GM19468 (cell line): ENCODE results near the gene ZNF629.
A peak's percentile ranks its signal among the peaks of the same experiment; 100 is the strongest.

Experiments
- ATAC-seq: cut with Tn5 transposase; IDR thresholded peaks from one replicate; pipeline ENCODE4 v1.9.1; 2021; ENCODE audit warnings: mild to moderate bottlenecking, moderate library complexity, moderate number of reproducible peaks; ENCODE audit not compliant: unreplicated experiment; ENCODE audit errors: extremely low read depth

The ZNF629 gene

DNA sequence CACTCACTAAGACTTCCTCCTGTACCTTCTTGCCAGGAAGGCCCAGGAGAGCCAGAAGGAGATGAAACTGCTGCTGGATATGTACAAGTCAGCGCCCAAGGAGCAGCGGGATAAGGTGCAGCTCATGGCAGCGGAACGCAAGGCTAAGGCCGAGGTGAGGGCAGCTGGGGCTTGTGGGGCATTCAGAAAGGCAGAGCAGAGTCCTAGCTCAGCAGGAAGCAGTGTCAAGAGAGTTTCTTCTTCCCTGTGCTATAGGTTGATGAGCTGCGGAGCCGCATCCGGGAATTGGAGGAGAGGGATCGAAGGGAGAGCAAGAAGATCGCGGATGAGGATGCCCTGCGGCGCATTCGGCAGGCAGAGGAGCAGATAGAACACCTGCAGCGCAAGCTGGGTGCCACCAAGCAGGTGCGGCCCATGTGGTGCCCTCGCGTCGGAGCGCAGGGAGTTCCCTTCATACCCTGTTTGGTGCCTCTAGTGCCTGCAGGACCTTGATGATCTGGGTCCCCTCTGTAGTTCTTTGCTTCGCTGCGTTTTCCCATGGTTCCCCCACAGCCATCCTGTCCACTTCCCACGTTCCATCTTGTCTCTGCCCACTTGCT is 18.3 kb downstream of the ZNF629 start:
- ATAC-seq, result no peak

GRCh38 chr16:30767767-30768465 is 19.1 kb downstream of the ZNF629 start:
- ATAC-seq, result no peak

- no peak for ATAC-seq
Measured at GRCh38 chr16:30766933-30767284, 20.1 kb downstream of the ZNF629 start.

- ATAC-seq, result no peak
Measured at GRCh38 chr16:30766206-30766932, 20.6 kb downstream of the ZNF629 start.

- ATAC-seq, result no peak
Measured at GRCh38 chr16:30764816-30765465, 22.1 kb downstream of the ZNF629 start.

DNA sequence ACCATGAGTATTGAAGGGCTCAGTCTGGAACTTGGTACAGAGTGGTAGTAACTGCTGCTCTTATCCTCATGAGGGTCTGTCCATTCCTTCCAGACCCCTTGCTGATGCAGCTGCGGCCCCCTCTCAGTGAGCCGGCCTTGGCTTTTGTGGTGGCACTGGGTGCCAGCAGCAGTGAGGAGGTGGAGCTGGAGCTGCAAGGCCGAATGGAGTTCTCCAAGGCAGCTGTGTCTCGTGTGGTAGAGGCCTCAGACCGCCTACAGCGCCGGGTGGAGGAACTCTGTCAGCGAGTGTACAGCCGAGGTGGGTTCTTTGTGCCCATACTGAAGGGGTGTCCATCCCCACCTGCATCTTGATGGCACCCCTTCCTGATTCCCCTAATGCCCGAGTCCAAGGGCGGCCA is 22.9 kb downstream of the ZNF629 start:
- ATAC-seq, result no peak

DNA sequence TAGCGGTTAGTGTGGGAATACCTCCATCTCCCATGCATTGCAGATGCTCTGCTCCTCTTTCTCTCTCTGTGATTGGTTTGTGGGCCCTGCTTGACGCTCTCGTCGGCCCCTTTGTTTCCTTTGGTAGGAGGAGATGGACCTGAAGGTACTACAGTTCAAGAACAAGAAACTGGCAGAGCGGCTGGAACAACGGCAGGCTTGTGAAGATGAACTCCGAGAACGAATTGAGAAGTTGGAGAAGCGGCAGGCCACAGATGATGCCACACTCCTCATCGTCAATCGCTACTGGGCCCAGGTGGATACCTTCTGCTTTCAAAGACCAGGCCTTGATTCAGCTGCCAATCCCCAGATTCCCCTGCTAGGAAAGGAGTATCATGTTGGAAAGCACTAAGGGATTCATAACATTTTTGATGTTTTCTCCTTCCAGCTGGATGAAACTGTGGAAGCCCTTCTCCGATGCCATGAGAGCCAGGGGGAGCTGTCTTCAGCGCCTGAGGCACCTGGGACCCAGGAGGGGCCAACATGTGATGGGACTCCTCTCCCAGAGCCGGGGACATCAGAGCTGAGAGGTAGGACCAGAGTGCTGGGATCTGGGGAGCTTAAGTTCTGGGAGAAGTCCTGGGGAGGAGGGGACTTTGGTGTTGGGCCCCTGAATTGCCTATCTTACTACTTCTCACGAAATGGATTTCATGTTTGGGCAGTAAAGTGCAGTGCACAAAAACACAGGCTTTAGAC is 23.8 kb downstream of the ZNF629 start:
- ATAC-seq, result no peak

DNA sequence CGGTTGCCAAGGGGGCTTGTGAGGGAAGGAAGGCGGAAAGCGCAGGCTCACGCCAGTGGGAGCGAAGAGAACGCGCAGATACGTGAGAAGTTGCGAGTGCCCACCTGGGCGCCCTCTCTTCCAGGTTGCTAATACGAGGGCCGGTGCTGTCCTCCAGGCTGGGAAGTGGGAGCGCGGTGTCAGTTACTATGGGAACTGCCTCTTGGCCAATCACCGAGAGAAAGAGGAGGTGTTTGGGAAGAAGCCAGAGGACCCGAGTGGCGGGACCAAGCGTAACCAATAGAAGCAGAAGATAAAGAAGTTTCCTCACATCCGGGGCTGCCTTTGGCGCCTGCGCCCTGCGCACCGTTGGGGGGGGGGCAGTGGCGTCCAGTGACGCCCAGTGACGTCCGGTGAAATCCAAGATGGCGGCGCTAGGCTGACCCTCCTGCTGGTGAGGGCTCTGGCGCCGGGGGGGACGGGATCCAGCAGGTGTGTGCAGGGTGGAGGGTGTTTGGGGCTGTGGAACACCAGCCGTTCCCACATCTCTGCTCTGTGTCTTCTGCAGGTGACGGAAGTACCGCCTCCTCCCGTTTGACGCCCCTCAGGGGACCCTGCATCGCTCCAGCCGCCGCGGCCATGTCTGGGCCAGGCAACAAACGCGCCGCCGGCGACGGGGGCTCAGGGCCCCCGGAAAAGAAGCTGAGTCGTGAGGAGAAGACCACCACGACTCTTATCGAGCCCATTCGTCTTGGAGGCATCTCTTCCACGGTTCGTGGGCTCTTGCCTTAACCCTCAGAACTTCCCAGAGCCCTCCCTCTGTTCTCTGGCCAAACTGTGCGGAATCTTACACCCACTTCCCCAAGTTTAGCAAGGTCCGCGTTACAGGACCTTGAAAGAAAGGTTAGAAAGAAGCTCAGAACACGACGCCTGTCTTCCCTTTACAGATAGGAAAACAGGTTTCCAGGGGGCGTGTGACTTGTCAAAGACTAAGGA is 24.8 kb downstream of the ZNF629 start, which contains the start of the genes CFAP119 and RNF40:
TSS of gene CFAP119 (minus strand) at position 135 of the 975 bp plus-strand sequence. CDS start 314 bp downstream, outside the sequence.
TSS of gene RNF40 (plus strand) at position 395 of the 975 bp plus-strand sequence. CDS start at position 619, 224 bp downstream.
- ATAC-seq, result peak; percentile 73

- peak; percentile 15 for ATAC-seq
Measured at GRCh38 chr16:30761427-30761927, 25.5 kb downstream of the ZNF629 start.

DNA sequence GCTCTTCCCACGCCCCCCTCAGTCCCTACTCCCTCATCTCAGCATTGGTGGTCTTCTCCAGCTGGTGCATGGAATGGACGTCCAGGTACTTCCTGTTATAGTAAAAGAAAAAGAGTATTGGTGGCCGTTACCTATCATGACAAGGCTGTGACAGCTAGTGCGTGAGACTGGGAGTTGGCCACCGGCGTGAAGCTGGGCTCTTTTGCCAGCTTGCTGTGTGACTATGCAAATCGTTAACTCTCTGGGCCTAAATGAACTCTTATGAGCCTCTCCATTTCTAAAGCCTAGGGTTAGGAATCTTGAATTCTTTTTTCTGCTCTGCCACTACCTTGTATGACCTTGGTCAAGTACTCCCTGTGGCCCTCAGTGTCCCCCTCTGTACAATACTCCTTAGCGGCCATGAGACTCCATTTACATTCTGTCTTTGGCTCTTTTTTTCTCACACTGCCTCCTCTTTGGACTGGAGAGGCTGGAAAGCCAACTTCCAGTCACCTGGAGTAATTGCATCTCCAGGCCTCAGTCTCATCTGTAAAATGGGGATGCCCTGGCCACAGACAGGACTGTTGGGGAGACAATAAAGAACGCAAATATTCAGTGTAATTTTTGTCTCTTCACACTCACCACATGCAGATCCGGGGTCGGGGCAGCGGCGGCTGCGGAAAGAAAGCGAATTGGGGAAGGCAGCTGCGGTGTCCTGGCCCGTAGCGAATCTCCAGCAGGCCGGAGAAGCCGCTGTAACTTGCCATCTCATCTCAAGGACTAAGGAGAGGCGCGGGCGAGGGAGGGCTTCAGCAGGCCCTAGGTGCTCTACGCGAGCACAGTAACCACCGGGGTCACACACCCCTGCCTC is 26.2 kb downstream of the ZNF629 start:
- no peak for ATAC-seq

GRCh38 chr16:30760001-30760559 is 26.9 kb downstream of the ZNF629 start:
- no peak for ATAC-seq

DNA sequence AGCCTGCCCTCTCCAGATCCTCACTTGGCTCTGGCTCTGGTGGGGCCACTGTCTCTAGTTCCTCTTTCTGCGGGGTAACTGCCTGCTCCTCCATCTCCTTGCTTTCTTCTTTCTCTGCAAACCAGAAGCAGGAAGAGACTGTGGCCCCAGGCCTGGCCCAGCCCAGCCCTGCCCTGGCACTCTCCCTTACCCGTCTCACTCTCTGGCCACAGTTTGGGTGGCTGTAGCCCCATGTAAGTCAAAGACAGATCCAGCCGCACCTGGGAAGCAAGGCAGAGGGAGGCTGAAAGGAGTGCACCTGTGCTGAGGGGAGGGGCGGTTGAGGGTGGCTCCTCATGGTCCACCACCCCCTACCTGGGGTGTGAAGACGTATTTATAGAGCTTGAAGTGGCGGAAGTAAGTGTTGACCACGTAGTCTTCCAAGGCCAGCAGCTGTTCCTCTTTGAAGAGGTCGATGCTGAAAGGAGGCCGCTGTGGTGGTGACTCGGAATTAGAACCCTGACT is 28.0 kb downstream of the ZNF629 start:
- ATAC-seq, result no peak

GRCh38 chr16:30757316-30757715 is 29.7 kb downstream of the ZNF629 start:
- no peak for ATAC-seq

- no peak for ATAC-seq
Measured at GRCh38 chr16:30756781-30757100, 30.3 kb downstream of the ZNF629 start.

GRCh38 chr16:30755955-30756780 is 30.8 kb downstream of the ZNF629 start:
- ATAC-seq, result no peak

DNA sequence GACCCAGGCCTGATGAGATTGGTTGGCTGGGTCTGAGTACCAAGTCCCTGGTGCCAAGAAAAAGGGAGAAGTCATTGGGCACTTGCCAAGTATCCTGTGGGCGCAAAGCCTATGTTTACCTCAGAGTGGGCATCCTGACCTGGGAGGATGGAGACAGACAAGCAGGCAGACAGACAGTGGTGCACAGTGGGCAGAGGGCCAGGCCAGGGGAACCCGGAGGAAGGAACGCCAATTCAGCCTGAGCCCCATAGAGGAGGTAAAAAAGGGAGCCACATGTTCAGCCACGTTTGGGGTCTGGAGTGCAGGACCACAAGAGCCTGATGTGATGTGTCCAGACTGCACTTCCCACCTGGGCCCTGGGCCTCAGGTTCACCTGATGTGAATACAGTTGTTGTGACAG is 33.4 kb downstream of the ZNF629 start:
- no peak for ATAC-seq
